Middle frontal gyrus (tissue), 1 donor: Measurements from ENCODE around the gene LRRC46.

Source experiments
- DNase-seq: peaks from one replicate; pipeline ENCODE4 v3.0.0-alpha.2; 2015; ENCODE audit warnings: low spot score; ENCODE audit errors: extremely low spot score

The LRRC46 gene

GRCh38 chr17:47850692-47851573 is 19.5 kb downstream of the LRRC46 start, which contains the start of gene SP6:
TSS of gene SP6 (minus strand) at chr17:47851163. CDS start at chr17:47848429, 2,734 bp downstream.
- no peak for DNase-seq

GRCh38 chr17:47851764-47852112 is 20.3 kb downstream of the LRRC46 start:
- DNase-seq: no peak

- DNase-seq: no peak
Observed at GRCh38 chr17:47852113-47852949, 20.9 kb downstream of the LRRC46 start.

- no peak for DNase-seq
Observed at GRCh38 chr17:47853616-47854015, 22.1 kb downstream of the LRRC46 start.

- DNase-seq: no peak
Observed at GRCh38 chr17:47855737-47856136, 24.3 kb downstream of the LRRC46 start.

GRCh38 chr17:47856830-47857229 is 25.4 kb downstream of the LRRC46 start:
- no peak for DNase-seq

GRCh38 chr17:47857551-47858455 is 26.3 kb downstream of the LRRC46 start:
- DNase-seq: no peak

GRCh38 chr17:47860386-47860785 is 28.9 kb downstream of the LRRC46 start:
- DNase-seq: no peak

GRCh38 chr17:47862621-47863440 is 31.4 kb downstream of the LRRC46 start:
- DNase-seq: no peak

- no peak for DNase-seq
Observed at GRCh38 chr17:47864791-47865216, 33.3 kb downstream of the LRRC46 start.

GRCh38 chr17:47866941-47867340 is 35.5 kb downstream of the LRRC46 start:
- no peak for DNase-seq

GRCh38 chr17:47867813-47868533 is 36.5 kb downstream of the LRRC46 start:
- no peak for DNase-seq

- DNase-seq: no peak
Observed at GRCh38 chr17:47869114-47869513, 37.6 kb downstream of the LRRC46 start.

- DNase-seq: no peak
Observed at GRCh38 chr17:47870056-47870455, 38.6 kb downstream of the LRRC46 start.

- DNase-seq: no peak
Observed at GRCh38 chr17:47871048-47871447, 39.6 kb downstream of the LRRC46 start.

- DNase-seq: no peak
Observed at GRCh38 chr17:47872019-47872650, 40.7 kb downstream of the LRRC46 start.

GRCh38 chr17:47872651-47873161 is 41.2 kb downstream of the LRRC46 start:
- no peak for DNase-seq

- no peak for DNase-seq
Observed at GRCh38 chr17:47873200-47874090, 42.0 kb downstream of the LRRC46 start.
